CD4-positive, alpha-beta T cell (primary cell): ENCODE data around the gene GPC5. TPM values are rescaled to one million over a fixed set of nuclear protein-coding genes. Genes with fewer than 3 reads are reported as not detected.

Source experiments
- ATAC-seq: fragments of 200-7000 bp; cut with Tn5 transposase; one replicate; pipeline ENCODE4 v1.10.0; 2022; ENCODE audit warnings: mild to moderate bottlenecking; ENCODE audit not compliant: poor library complexity
- CTCF ChIA-PET: fragments of 350-600 bp; sonication (Branson Sonifier 250); formaldehyde crosslinking; loops from one replicate; lab custom pipeline; 2021; ENCODE audit warnings: antibody characterized with exemption, inconsistent platforms; lab: Charles Lee
- POLR2A ChIA-PET: fragments of 350-600 bp; sonication (Branson Sonifier 250); formaldehyde crosslinking; loops from one replicate; lab custom pipeline; 2021; ENCODE audit warnings: antibody characterized with exemption, inconsistent platforms; lab: Charles Lee
- DNase-seq, 14 experiments: peaks; one replicate each; pipeline ENCODE4 v3.0.0-alpha.2; 2013 to 2020; ENCODE audit warnings: mixed read lengths in 2 of 14
- H3K27ac ChIP-seq, 2 donors: one replicate each; pipeline versions ENCODE4 v1.5.1 to v1.7.0; 2013; ENCODE audit warnings: low read length in 2 of 2, low read depth in 1 of 2, mild to moderate bottlenecking in 1 of 2
- H3K27me3 ChIP-seq, 2 experiments: 1 replicate in 1 of 2; 2 replicates in 1 of 2; pipeline versions ENCODE4 v1.6.1 to v1.7.0; 2013; ENCODE audit warnings: low read length in 2 of 2, control low read depth in 1 of 2, mild to moderate bottlenecking in 1 of 2, moderate library complexity in 1 of 2; ENCODE audit not compliant: insufficient read depth in 2 of 2, control insufficient read depth in 1 of 2
- H3K36me3 ChIP-seq: one replicate; pipeline ENCODE4 v1.6.1; 2013; ENCODE audit warnings: low read length, control low read depth; ENCODE audit not compliant: insufficient read depth
- H3K4me1 ChIP-seq: one replicate; pipeline ENCODE4 v1.6.1; 2013; ENCODE audit warnings: low read length, control low read depth; ENCODE audit not compliant: insufficient read depth
- H3K4me3 ChIP-seq: one replicate; pipeline ENCODE4 v1.5.1; 2013; ENCODE audit warnings: mild to moderate bottlenecking, low read length, moderate library complexity
- H3K9me3 ChIP-seq, 2 experiments: 1 replicate in 1 of 2; 2 replicates in 1 of 2; pipeline versions ENCODE4 v1.6.1 to v1.7.0; 2013; ENCODE audit warnings: low read length in 2 of 2, mild to moderate bottlenecking in 2 of 2, control low read depth in 1 of 2, moderate library complexity in 1 of 2; ENCODE audit not compliant: control insufficient read depth in 1 of 2, insufficient read depth in 1 of 2
- H3K27ac Mint-ChIP-seq: one replicate; pipeline ENCODE4 v1.8.0; 2020; ENCODE audit warnings: mixed read lengths
- H3K27me3 Mint-ChIP-seq: one replicate; pipeline ENCODE4 v1.8.0; 2021; ENCODE audit warnings: mixed read lengths
- H3K36me3 Mint-ChIP-seq: one replicate; pipeline ENCODE4 v1.8.0; 2021; ENCODE audit warnings: low read depth, mixed read lengths
- H3K4me1 Mint-ChIP-seq: one replicate; pipeline ENCODE4 v1.8.0; 2021; ENCODE audit warnings: low read depth, mixed read lengths
- H3K4me3 Mint-ChIP-seq: one replicate; pipeline ENCODE4 v1.8.0; 2020; ENCODE audit warnings: mild to moderate bottlenecking, mixed read lengths
- H3K9me3 Mint-ChIP-seq: one replicate; pipeline ENCODE4 v1.8.0; 2020; ENCODE audit warnings: mixed read lengths
- intact Hi-C, 2 experiments: fragments of 100-400 bp; cut with DNase I in 1 of 2; cut with micrococcal nuclease in 1 of 2; formaldehyde crosslinking; loops; one replicate each; pipeline versions ENCODE4 v1.15.1 to v1.9.0; 2023 to 2025; cut with DNase I, micrococcal nuclease
- total RNA-seq, 174 experiments: library from RNA in 2 of 174; stranded (reverse) in 2 of 174; gene quantifications; one replicate each; pipeline ENCODE4 v1.2.3 and lab custom pipeline; 2021 to 2026
- TF ChIP-seq, protein P1 (sequence below): fragments of 200-600 bp; IDR thresholded peaks from one replicate; pipeline ENCODE4 v1.8.0; 2022; ENCODE audit warnings: antibody characterized with exemption, mild to moderate bottlenecking

The GPC5 gene
- total RNA-seq, 2 experiments from 2014 or later, result not detected

DNA sequence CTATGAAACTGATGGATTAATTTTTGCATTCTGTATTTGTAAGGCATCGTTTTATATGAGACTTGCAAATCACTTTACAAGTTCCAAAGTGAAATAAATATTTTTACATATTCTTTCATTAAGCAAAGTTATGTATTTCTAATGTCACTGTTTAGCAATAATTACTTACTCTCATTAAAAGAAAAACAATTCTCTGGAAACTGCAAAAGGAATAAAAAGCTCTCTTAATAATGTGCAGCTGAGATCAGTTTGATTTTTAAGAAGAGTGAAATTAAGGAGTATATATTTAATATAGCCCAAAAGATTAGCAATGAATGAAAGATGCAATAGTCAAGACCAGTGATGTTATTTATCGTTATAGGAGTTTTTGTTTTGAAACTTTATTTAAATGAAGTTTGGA lies 155.2 kb downstream of the GPC5 start:
- no peak for ATAC-seq
- TF ChIP-seq, protein P1, sequence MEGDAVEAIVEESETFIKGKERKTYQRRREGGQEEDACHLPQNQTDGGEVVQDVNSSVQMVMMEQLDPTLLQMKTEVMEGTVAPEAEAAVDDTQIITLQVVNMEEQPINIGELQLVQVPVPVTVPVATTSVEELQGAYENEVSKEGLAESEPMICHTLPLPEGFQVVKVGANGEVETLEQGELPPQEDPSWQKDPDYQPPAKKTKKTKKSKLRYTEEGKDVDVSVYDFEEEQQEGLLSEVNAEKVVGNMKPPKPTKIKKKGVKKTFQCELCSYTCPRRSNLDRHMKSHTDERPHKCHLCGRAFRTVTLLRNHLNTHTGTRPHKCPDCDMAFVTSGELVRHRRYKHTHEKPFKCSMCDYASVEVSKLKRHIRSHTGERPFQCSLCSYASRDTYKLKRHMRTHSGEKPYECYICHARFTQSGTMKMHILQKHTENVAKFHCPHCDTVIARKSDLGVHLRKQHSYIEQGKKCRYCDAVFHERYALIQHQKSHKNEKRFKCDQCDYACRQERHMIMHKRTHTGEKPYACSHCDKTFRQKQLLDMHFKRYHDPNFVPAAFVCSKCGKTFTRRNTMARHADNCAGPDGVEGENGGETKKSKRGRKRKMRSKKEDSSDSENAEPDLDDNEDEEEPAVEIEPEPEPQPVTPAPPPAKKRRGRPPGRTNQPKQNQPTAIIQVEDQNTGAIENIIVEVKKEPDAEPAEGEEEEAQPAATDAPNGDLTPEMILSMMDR, result no peak
- no peak overlapping the region for H3K4me3 ChIP-seq

DNA sequence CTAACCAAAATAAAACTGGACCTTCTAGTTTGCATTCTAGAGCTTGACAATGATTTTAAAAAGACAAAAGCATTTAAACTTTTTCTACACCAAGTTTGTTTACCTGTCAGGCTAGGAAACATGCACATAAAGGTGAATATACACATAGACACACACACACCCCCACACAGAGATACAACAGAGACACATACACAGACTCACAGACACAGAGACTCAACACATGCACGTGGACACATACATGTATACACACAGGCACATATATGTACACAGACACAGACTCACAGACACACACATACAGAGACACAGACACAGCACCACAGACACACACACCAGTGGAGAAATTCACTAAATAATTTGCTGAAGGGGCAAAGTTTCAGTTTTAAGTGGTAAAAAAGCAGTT lies 155.7 kb downstream of the GPC5 start:
- Mint-ChIP-seq H3K9me3 (peaks cover 6% of the 10 kb centered on the region), H3K4me1 (no peaks in the 10 kb centered on the region), H3K27ac (no peak overlapping the region), H3K36me3 (no peaks in the 10 kb centered on the region), H3K4me3 (no peak overlapping the region), H3K27me3 (no peaks in the 10 kb centered on the region)
- POLR2A ChIA-PET, result no interaction called here
- Histone ChIP-seq H3K27me3 (no peaks in the 10 kb centered on the region), H3K27ac (no peak overlapping the region), H3K36me3 (no peaks in the 10 kb centered on the region), H3K4me3 (no peak overlapping the region), H3K9me3 (no peaks in the 10 kb centered on the region), H3K4me1 (no peaks in the 10 kb centered on the region)
- ATAC-seq, result no peak
- intact Hi-C loops, result no loop called here
- CTCF ChIA-PET, result no interaction called here
- TF ChIP-seq, protein P1, result no peak
- DNase-seq, result no peak

More for the DNA sequence above, 155.2 kb downstream of the GPC5 start:
- no peaks in the 10 kb centered on the region for H3K4me1 Mint-ChIP-seq
- Histone ChIP-seq H3K27ac (no peak overlapping the region), H3K36me3 (no peaks in the 10 kb centered on the region), H3K9me3 (no peaks in the 10 kb centered on the region), H3K27me3 (no peaks in the 10 kb centered on the region), H3K4me1 (no peaks in the 10 kb centered on the region)
- no peaks in the 10 kb centered on the region for H3K27me3 Mint-ChIP-seq
- H3K9me3 Mint-ChIP-seq, result peaks cover 8% of the 10 kb centered on the region
- no peak for DNase-seq
- POLR2A ChIA-PET, result no interaction called here
- no peak overlapping the region for H3K27ac Mint-ChIP-seq
- no peak overlapping the region for H3K4me3 Mint-ChIP-seq
- intact Hi-C loops, result no loop called here
- CTCF ChIA-PET, result no interaction called here
- H3K36me3 Mint-ChIP-seq, result no peaks in the 10 kb centered on the region

DNA sequence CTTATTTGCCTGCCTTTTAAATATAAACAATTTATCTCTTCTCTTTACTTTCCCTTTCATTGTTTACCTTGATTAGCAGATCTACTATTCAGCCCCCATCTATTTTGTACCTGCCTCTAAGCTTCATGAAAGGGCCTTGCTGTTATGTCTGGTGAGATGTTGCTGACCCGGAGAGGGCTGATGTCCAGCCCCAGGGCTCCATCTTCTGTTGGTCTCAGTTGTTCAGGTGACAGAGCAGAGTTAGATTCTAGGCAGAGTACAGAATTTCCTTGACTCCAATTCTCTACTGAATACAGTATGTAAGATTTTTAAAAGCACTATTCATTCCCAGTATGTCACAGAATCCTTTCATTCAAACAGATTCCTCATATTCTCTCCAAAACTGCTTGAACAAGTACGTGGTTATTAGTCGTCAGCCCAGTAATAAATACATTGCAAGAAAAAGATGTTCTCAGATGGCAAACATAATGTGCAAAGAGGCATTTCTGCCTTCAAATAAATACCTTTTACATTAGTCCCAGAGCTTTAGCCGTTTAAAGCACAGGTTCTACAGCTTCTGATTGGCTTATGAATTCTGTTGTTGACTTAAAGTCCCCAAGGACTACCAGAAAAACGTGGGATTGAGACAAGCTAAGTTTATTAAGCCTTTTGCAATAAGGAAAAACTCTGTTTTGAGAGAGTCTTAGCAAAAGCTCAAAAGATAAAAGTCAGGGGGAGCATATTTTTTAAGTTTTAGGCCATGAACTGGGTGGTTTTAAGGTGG lies 159.1 kb downstream of the GPC5 start:
- no peak overlapping the region for H3K4me3 Mint-ChIP-seq
- no peaks in the 10 kb centered on the region for H3K27me3 Mint-ChIP-seq
- no peak overlapping the region for H3K27ac Mint-ChIP-seq
- ATAC-seq (no peak), DNase-seq (no peak)
- H3K27ac ChIP-seq, result no peak overlapping the region
- H3K9me3 Mint-ChIP-seq, result peaks cover 6% of the 10 kb centered on the region
- POLR2A ChIA-PET, result no interaction called here
- TF ChIP-seq, protein P1, result no peak
- H3K4me3 ChIP-seq, result no peak overlapping the region
- H3K9me3 ChIP-seq, result no peaks in the 10 kb centered on the region
- no peaks in the 10 kb centered on the region for H3K27me3 ChIP-seq
- H3K4me1 ChIP-seq, result no peaks in the 10 kb centered on the region
- no peaks in the 10 kb centered on the region for H3K36me3 Mint-ChIP-seq
- intact Hi-C loops, result no loop called here
- H3K36me3 ChIP-seq, result no peaks in the 10 kb centered on the region
- H3K4me1 Mint-ChIP-seq, result no peaks in the 10 kb centered on the region
- CTCF ChIA-PET, result no interaction called here
